ENCODE results near the gene TGFB2.

TGFB2 gene

GRCh38 chr1:218344814-218345672 lies at the start of gene TGFB2:
Gene TGFB2 (plus strand): TSS chr1:218345336. CDS start chr1:218346702, 1,366 bp downstream.
- no peaks in the 10 kb centered on the region for H3K4me1 Mint-ChIP-seq
- H3K4me3 Mint-ChIP-seq, result no peak within 1 kb of the TSS
- H3K9me3 Mint-ChIP-seq, result no peaks in the 10 kb centered on the region
- no peak within 1 kb of the TSS for H3K27ac Mint-ChIP-seq (ENCODE audit: low read depth)
- H3K27me3 Mint-ChIP-seq, result no peaks in the 10 kb centered on the region
- no peaks in the 10 kb centered on the region for H3K36me3 Mint-ChIP-seq (ENCODE audit: insufficient read depth)
- DNase-seq (ENCODE audit: low spot score in 2 of 2), result no peak
- ATAC-seq (replicated peaks; ENCODE audit: extremely low read depth, poor library complexity, severe bottlenecking), result no peak

GRCh38 chr1:218296162-218296561 lies 49.0 kb upstream of the TGFB2 start:
- Mint-ChIP-seq H3K4me3 (no peak overlapping the region), H3K36me3 (ENCODE audit: insufficient read depth) (peaks cover 3% of the 10 kb centered on the region), H3K4me1 (peaks cover 27% of the 10 kb centered on the region), H3K27me3 (no peaks in the 10 kb centered on the region), H3K27ac (ENCODE audit: low read depth) (no peak overlapping the region), H3K9me3 (no peaks in the 10 kb centered on the region)
- no peak for ATAC-seq (replicated peaks; ENCODE audit: extremely low read depth, poor library complexity, severe bottlenecking)
- DNase-seq (ENCODE audit: low spot score in 2 of 2), result no peak

- Mint-ChIP-seq H3K27ac (ENCODE audit: low read depth) (no peak overlapping the region), H3K4me1 (peaks cover 27% of the 10 kb centered on the region), H3K4me3 (no peak overlapping the region), H3K36me3 (ENCODE audit: insufficient read depth) (peaks cover 7% of the 10 kb centered on the region), H3K9me3 (no peaks in the 10 kb centered on the region), H3K27me3 (no peaks in the 10 kb centered on the region)
- ATAC-seq (replicated peaks; ENCODE audit: extremely low read depth, poor library complexity, severe bottlenecking) (no peak), DNase-seq (ENCODE audit: low spot score in 2 of 2) (no peak)
Observed at GRCh38 chr1:218297461-218297860, 47.7 kb upstream of the TGFB2 start.

GRCh38 chr1:218297867-218298266 lies 47.3 kb upstream of the TGFB2 start:
- Mint-ChIP-seq H3K9me3 (no peaks in the 10 kb centered on the region), H3K4me1 (peaks cover 23% of the 10 kb centered on the region), H3K27ac (ENCODE audit: low read depth) (no peak overlapping the region), H3K36me3 (ENCODE audit: insufficient read depth) (peaks cover 8% of the 10 kb centered on the region), H3K27me3 (no peaks in the 10 kb centered on the region), H3K4me3 (no peak overlapping the region)
- ATAC-seq (replicated peaks; ENCODE audit: extremely low read depth, poor library complexity, severe bottlenecking) (no peak), DNase-seq (ENCODE audit: low spot score in 2 of 2) (no peak)

- Mint-ChIP-seq H3K36me3 (ENCODE audit: insufficient read depth) (peaks cover 9% of the 10 kb centered on the region), H3K4me3 (no peak overlapping the region), H3K9me3 (no peaks in the 10 kb centered on the region), H3K27me3 (no peaks in the 10 kb centered on the region), H3K4me1 (peaks cover 22% of the 10 kb centered on the region), H3K27ac (ENCODE audit: low read depth) (no peak overlapping the region)
- ATAC-seq (replicated peaks; ENCODE audit: extremely low read depth, poor library complexity, severe bottlenecking), result no peak
- no peak for DNase-seq (ENCODE audit: low spot score in 2 of 2)
Observed at GRCh38 chr1:218298398-218298797, 46.7 kb upstream of the TGFB2 start.

GRCh38 chr1:218299416-218299815 lies 45.7 kb upstream of the TGFB2 start:
- H3K9me3 Mint-ChIP-seq, result no peaks in the 10 kb centered on the region
- H3K4me1 Mint-ChIP-seq, result peaks cover 18% of the 10 kb centered on the region
- DNase-seq (ENCODE audit: low spot score in 2 of 2) (no peak), ATAC-seq (replicated peaks; ENCODE audit: extremely low read depth, poor library complexity, severe bottlenecking) (no peak)
- H3K27ac Mint-ChIP-seq (ENCODE audit: low read depth), result no peak overlapping the region
- peaks cover 9% of the 10 kb centered on the region for H3K36me3 Mint-ChIP-seq (ENCODE audit: insufficient read depth)
- no peaks in the 10 kb centered on the region for H3K27me3 Mint-ChIP-seq
- H3K4me3 Mint-ChIP-seq, result no peak overlapping the region

GRCh38 chr1:218301217-218301616 lies 43.9 kb upstream of the TGFB2 start:
- Mint-ChIP-seq H3K36me3 (ENCODE audit: insufficient read depth) (peaks cover 9% of the 10 kb centered on the region), H3K4me3 (no peak overlapping the region), H3K27ac (ENCODE audit: low read depth) (no peak overlapping the region), H3K4me1 (peaks cover 18% of the 10 kb centered on the region), H3K9me3 (no peaks in the 10 kb centered on the region), H3K27me3 (no peaks in the 10 kb centered on the region)
- no peak for DNase-seq (ENCODE audit: low spot score in 2 of 2)
- ATAC-seq (replicated peaks; ENCODE audit: extremely low read depth, poor library complexity, severe bottlenecking), result no peak

- H3K27ac Mint-ChIP-seq (ENCODE audit: low read depth), result no peak overlapping the region
- no peak overlapping the region for H3K4me3 Mint-ChIP-seq
- H3K9me3 Mint-ChIP-seq, result no peaks in the 10 kb centered on the region
- DNase-seq (ENCODE audit: low spot score in 2 of 2) (no peak), ATAC-seq (replicated peaks; ENCODE audit: extremely low read depth, poor library complexity, severe bottlenecking) (no peak)
- no peaks in the 10 kb centered on the region for H3K27me3 Mint-ChIP-seq
- H3K4me1 Mint-ChIP-seq, result peaks cover 13% of the 10 kb centered on the region
- peaks cover 7% of the 10 kb centered on the region for H3K36me3 Mint-ChIP-seq (ENCODE audit: insufficient read depth)
Observed at GRCh38 chr1:218302155-218302554, 43.0 kb upstream of the TGFB2 start.

GRCh38 chr1:218303176-218303879 lies 41.8 kb upstream of the TGFB2 start:
- no peak overlapping the region for H3K27ac Mint-ChIP-seq (ENCODE audit: low read depth)
- peaks cover 14% of the 10 kb centered on the region for H3K36me3 Mint-ChIP-seq (ENCODE audit: insufficient read depth)
- H3K4me1 Mint-ChIP-seq, result peaks cover 6% of the 10 kb centered on the region
- ATAC-seq (replicated peaks; ENCODE audit: extremely low read depth, poor library complexity, severe bottlenecking), result no peak
- H3K4me3 Mint-ChIP-seq, result no peak overlapping the region
- H3K27me3 Mint-ChIP-seq, result no peaks in the 10 kb centered on the region
- no peak for DNase-seq (ENCODE audit: low spot score in 2 of 2)
- no peaks in the 10 kb centered on the region for H3K9me3 Mint-ChIP-seq

GRCh38 chr1:218304281-218305039 lies 40.7 kb upstream of the TGFB2 start:
- Mint-ChIP-seq H3K27ac (ENCODE audit: low read depth) (no peak overlapping the region), H3K4me3 (no peak overlapping the region), H3K4me1 (peaks cover 5% of the 10 kb centered on the region), H3K9me3 (no peaks in the 10 kb centered on the region), H3K27me3 (no peaks in the 10 kb centered on the region), H3K36me3 (ENCODE audit: insufficient read depth) (peaks cover 22% of the 10 kb centered on the region)
- no peak for DNase-seq (ENCODE audit: low spot score in 2 of 2)
- no peak for ATAC-seq (replicated peaks; ENCODE audit: extremely low read depth, poor library complexity, severe bottlenecking)

- no peak for DNase-seq (ENCODE audit: low spot score in 2 of 2)
- Mint-ChIP-seq H3K36me3 (ENCODE audit: insufficient read depth) (peaks cover 22% of the 10 kb centered on the region), H3K27ac (ENCODE audit: low read depth) (no peak overlapping the region), H3K27me3 (no peaks in the 10 kb centered on the region), H3K9me3 (no peaks in the 10 kb centered on the region), H3K4me3 (no peak overlapping the region), H3K4me1 (peaks cover 2% of the 10 kb centered on the region)
- ATAC-seq (replicated peaks; ENCODE audit: extremely low read depth, poor library complexity, severe bottlenecking), result no peak
Observed at GRCh38 chr1:218305472-218306064, 39.6 kb upstream of the TGFB2 start.

GRCh38 chr1:218312509-218312908 lies 32.6 kb upstream of the TGFB2 start:
- no peak overlapping the region for H3K4me3 Mint-ChIP-seq

More at GRCh38 chr1:218312509-218312908, 32.6 kb upstream of the TGFB2 start:
- Mint-ChIP-seq H3K4me1 (no peaks in the 10 kb centered on the region), H3K27ac (ENCODE audit: low read depth) (no peak overlapping the region), H3K27me3 (no peaks in the 10 kb centered on the region), H3K9me3 (no peaks in the 10 kb centered on the region), H3K36me3 (ENCODE audit: insufficient read depth) (peaks cover 25% of the 10 kb centered on the region)
- no peak for ATAC-seq (replicated peaks; ENCODE audit: extremely low read depth, poor library complexity, severe bottlenecking)
- DNase-seq (ENCODE audit: low spot score in 2 of 2), result no peak

All from central memory CD8-positive, alpha-beta T cell (primary cell).